Neural cell (in vitro differentiated cells): ENCODE measurements around the gene CCDC158. TPM values are rescaled to one million over a fixed set of nuclear protein-coding genes. Genes with fewer than 3 reads are reported as not detected.

Experiments used
- H2AFZ ChIP-seq: fragments of 200-600, 300-800 bp; sonication (generic), shearing (Covaris generic); 2 replicates; pipeline ENCODE4 v1.6.0; 2014; ENCODE audit warnings: low read depth, mild to moderate bottlenecking, antibody characterized with exemption, low read length, moderate library complexity
- H3F3A ChIP-seq: fragments of 200-600 bp; shearing (Covaris generic); 2 replicates; pipeline ENCODE4 v1.6.1; 2016; ENCODE audit warnings: mild to moderate bottlenecking, moderate library complexity, mixed read lengths, antibody characterized with exemption, low read length; ENCODE audit not compliant: insufficient read depth, poor library complexity, severe bottlenecking
- H3K27ac ChIP-seq: fragments of 200-600, 300-800 bp; sonication (generic), shearing (Covaris generic); 2 replicates; pipeline ENCODE4 v1.5.1; 2014; ENCODE audit warnings: mild to moderate bottlenecking, low read length, moderate library complexity
- H3K27me3 ChIP-seq: fragments of 300-800, 200-600 bp; sonication (generic), shearing (Covaris generic); 2 replicates; pipeline ENCODE4 v1.6.0; 2014; ENCODE audit warnings: mild to moderate bottlenecking, low read depth, low read length, moderate library complexity; ENCODE audit not compliant: insufficient read depth
- H3K36me3 ChIP-seq: fragments of 300-800, 200-600 bp; sonication (generic), shearing (Covaris generic); 2 replicates; pipeline ENCODE4 v1.5.1; 2014; ENCODE audit warnings: mild to moderate bottlenecking, antibody characterized with exemption, low read length, moderate library complexity; ENCODE audit not compliant: insufficient read depth
- H3K4me2 ChIP-seq: fragments of 300-800, 200-600 bp; sonication (generic), shearing (Covaris generic); 2 replicates; pipeline ENCODE4 v1.6.0; 2014; ENCODE audit warnings: mild to moderate bottlenecking, low read length
- H3K4me3 ChIP-seq: fragments of 300-800, 200-600 bp; sonication (generic), shearing (Covaris generic); 2 replicates; pipeline ENCODE4 v1.5.1; 2014; ENCODE audit warnings: mild to moderate bottlenecking, low read length, moderate library complexity
- H3K79me2 ChIP-seq: fragments of 200-600 bp; shearing (Covaris generic); replicated peaks from 2 replicates; pipeline ENCODE4 v1.6.0; 2014; ENCODE audit warnings: mild to moderate bottlenecking, low read length, moderate library complexity; ENCODE audit not compliant: insufficient read depth
- H3K9ac ChIP-seq: fragments of 300-800, 200-600 bp; sonication (generic), shearing (Covaris generic); 2 replicates; pipeline ENCODE4 v1.6.1; 2016; ENCODE audit warnings: mild to moderate bottlenecking, low read length, mixed read lengths
- H3K9me2 ChIP-seq: fragments of 200-600 bp; shearing (Covaris generic); 2 replicates; pipeline ENCODE4 v1.6.1; 2016; ENCODE audit warnings: mild to moderate bottlenecking, low read length, mixed read lengths; ENCODE audit not compliant: insufficient read depth
- H3K9me3 ChIP-seq: fragments of 200-600, 300-800 bp; sonication (generic), shearing (Covaris generic); 2 replicates; pipeline ENCODE4 v1.6.1; 2016; ENCODE audit warnings: mild to moderate bottlenecking, mixed run types, low read length, moderate library complexity, mixed read lengths
- H4K20me1 ChIP-seq: fragments of 200-600 bp; shearing (Covaris generic); 2 replicates; pipeline ENCODE4 v1.6.1; 2016; ENCODE audit warnings: mild to moderate bottlenecking, mixed run types; ENCODE audit not compliant: insufficient read depth
- CTCF ChIP-seq: fragments of 450-650 bp; IDR thresholded peaks from 2 replicates; pipeline ENCODE4 v1.5.1; 2014; ENCODE audit warnings: antibody characterized with exemption, mild to moderate bottlenecking, moderate library complexity; ENCODE audit not compliant: poor library complexity, severe bottlenecking
- EP300 ChIP-seq: fragments of 450-650 bp; conservative IDR thresholded peaks from 2 replicates; pipeline ENCODE4 v1.6.1; 2014; ENCODE audit warnings: antibody characterized with exemption, mild to moderate bottlenecking, moderate library complexity; ENCODE audit not compliant: poor library complexity, severe bottlenecking
- EZH2 ChIP-seq: fragments of 200-600, 300-800 bp; shearing (Covaris generic), sonication (generic); IDR thresholded peaks from 2 replicates; pipeline ENCODE4 v1.6.1; 2014; ENCODE audit warnings: antibody characterized with exemption, low read length, borderline replicate concordance, mild to moderate bottlenecking; ENCODE audit not compliant: insufficient read depth, poor library complexity, severe bottlenecking
- MXI1 ChIP-seq: fragments of 450-650 bp; conservative IDR thresholded peaks from 2 replicates; pipeline ENCODE4 v1.6.1; 2014; ENCODE audit warnings: antibody characterized with exemption, mild to moderate bottlenecking; ENCODE audit not compliant: poor library complexity, severe bottlenecking
- POLR2AphosphoS5 ChIP-seq: IDR thresholded peaks from 2 replicates; pipeline ENCODE4 v1.6.1; 2012
- RAD21 ChIP-seq: fragments of 450-650 bp; conservative IDR thresholded peaks from 2 replicates; pipeline ENCODE4 v1.6.1; 2014; ENCODE audit warnings: antibody characterized with exemption, mild to moderate bottlenecking, moderate library complexity
- SMC3 ChIP-seq: fragments of 450-650 bp; conservative IDR thresholded peaks from 2 replicates; pipeline ENCODE4 v1.6.1; 2014; ENCODE audit warnings: antibody characterized with exemption, mild to moderate bottlenecking, moderate library complexity; ENCODE audit not compliant: poor library complexity
- TAF1 ChIP-seq: IDR thresholded peaks from 2 replicates; pipeline ENCODE4 v1.6.1; 2012; ENCODE audit warnings: low read depth
- polyA plus RNA-seq: library from polyadenylated mRNA; depleted of rRNA; stranded (reverse); fragments of >200 nt; gene quantifications from 2 replicates; pipeline ENCODE4 v1.2.3, GENCODE V29; 2014
- TF ChIP-seq, protein P1 (sequence below): IDR thresholded peaks from 2 replicates; pipeline ENCODE4 v1.6.1; 2012; ENCODE audit warnings: borderline replicate concordance

The CCDC158 gene
- polyA plus RNA-seq, 1 donor from 2014 or later = not detected

DNA sequence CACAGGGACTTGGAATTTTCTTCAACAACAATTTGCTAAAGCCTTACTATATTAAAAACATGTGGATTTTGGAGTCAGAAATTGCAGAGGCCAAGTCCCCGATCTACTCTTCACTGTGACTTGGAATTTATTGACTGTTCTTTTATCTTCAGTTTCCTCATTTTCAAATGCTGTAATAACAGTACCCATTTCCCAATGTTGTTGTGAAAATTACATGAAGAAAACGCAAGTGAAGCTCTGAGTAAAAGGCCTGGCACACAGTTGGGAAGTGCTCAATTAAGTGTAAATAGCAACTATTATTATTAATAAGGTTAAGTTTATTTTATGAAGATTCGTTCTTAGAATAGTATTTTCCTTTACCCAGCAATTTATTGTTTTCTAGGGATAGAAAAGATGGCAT lies 98.7 kb downstream of the CCDC158 start:
- no peaks in the 10 kb centered on the region for H3F3A ChIP-seq
- no peak overlapping the region for H3K4me3 ChIP-seq
- TF ChIP-seq EZH2 (no peak), EP300 (no peak), SMC3 (no peak), POLR2AphosphoS5 (no peak), TAF1 (no peak), RAD21 (no peak), CTCF (no peak), MXI1 (no peak)
- TF ChIP-seq, protein P1, sequence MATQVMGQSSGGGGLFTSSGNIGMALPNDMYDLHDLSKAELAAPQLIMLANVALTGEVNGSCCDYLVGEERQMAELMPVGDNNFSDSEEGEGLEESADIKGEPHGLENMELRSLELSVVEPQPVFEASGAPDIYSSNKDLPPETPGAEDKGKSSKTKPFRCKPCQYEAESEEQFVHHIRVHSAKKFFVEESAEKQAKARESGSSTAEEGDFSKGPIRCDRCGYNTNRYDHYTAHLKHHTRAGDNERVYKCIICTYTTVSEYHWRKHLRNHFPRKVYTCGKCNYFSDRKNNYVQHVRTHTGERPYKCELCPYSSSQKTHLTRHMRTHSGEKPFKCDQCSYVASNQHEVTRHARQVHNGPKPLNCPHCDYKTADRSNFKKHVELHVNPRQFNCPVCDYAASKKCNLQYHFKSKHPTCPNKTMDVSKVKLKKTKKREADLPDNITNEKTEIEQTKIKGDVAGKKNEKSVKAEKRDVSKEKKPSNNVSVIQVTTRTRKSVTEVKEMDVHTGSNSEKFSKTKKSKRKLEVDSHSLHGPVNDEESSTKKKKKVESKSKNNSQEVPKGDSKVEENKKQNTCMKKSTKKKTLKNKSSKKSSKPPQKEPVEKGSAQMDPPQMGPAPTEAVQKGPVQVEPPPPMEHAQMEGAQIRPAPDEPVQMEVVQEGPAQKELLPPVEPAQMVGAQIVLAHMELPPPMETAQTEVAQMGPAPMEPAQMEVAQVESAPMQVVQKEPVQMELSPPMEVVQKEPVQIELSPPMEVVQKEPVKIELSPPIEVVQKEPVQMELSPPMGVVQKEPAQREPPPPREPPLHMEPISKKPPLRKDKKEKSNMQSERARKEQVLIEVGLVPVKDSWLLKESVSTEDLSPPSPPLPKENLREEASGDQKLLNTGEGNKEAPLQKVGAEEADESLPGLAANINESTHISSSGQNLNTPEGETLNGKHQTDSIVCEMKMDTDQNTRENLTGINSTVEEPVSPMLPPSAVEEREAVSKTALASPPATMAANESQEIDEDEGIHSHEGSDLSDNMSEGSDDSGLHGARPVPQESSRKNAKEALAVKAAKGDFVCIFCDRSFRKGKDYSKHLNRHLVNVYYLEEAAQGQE = no peak
- H3K36me3 ChIP-seq = no peaks in the 10 kb centered on the region
- no peak overlapping the region for H3K4me2 ChIP-seq
- H3K79me2 ChIP-seq = no peaks in the 10 kb centered on the region
- H2AFZ ChIP-seq = no peak overlapping the region
- no peak overlapping the region for H3K9ac ChIP-seq
- H3K9me2 ChIP-seq = no peaks in the 10 kb centered on the region
- peaks cover 7% of the 10 kb centered on the region for H3K9me3 ChIP-seq
- no peaks in the 10 kb centered on the region for H3K27me3 ChIP-seq
- no peaks in the 10 kb centered on the region for H4K20me1 ChIP-seq
- no peak overlapping the region for H3K27ac ChIP-seq

GRCh38 chr4:76316131-76316530 lies 104.8 kb downstream of the CCDC158 start:
- Histone ChIP-seq H3K9ac (no peak overlapping the region), H4K20me1 (no peaks in the 10 kb centered on the region), H3K9me2 (no peaks in the 10 kb centered on the region), H3K4me2 (no peak overlapping the region), H3K27ac (no peak overlapping the region), H3F3A (no peaks in the 10 kb centered on the region), H3K4me3 (no peak overlapping the region), H3K36me3 (no peaks in the 10 kb centered on the region), H2AFZ (no peak overlapping the region), H3K27me3 (no peaks in the 10 kb centered on the region), H3K9me3 (peaks cover 12% of the 10 kb centered on the region), H3K79me2 (no peaks in the 10 kb centered on the region)
- no peak for TF ChIP-seq SMC3
- TF ChIP-seq, protein P1 = no peak
- TF ChIP-seq CTCF = no peak
- no peak for TF ChIP-seq RAD21
- no peak for TF ChIP-seq EP300
- TF ChIP-seq EZH2 = no peak
- TF ChIP-seq POLR2AphosphoS5 = no peak
- TF ChIP-seq TAF1 = no peak
- no peak for TF ChIP-seq MXI1
